Measurements from ENCODE around the gene DPP10.

The DPP10 gene

GRCh38 chr2:115652652-115653051 lies 1210.2 kb downstream of the DPP10 start:
- TF ChIP-seq FOXP2 (optimal IDR thresholded peaks at IDR 0.05; ENCODE audit: borderline replicate concordance, extremely low read depth, extremely low read length, insufficient read depth), result no peak

- TF ChIP-seq TAF1 (IDR thresholded peaks at IDR 0.05; ENCODE audit: borderline replicate concordance, insufficient read depth, low read length), result no peak
- no peak for TF ChIP-seq SIN3A (IDR thresholded peaks at IDR 0.05; ENCODE audit: borderline replicate concordance, insufficient read depth, low read length)
Observed at GRCh38 chr2:115654362-115654761, 1211.9 kb downstream of the DPP10 start.

DNA sequence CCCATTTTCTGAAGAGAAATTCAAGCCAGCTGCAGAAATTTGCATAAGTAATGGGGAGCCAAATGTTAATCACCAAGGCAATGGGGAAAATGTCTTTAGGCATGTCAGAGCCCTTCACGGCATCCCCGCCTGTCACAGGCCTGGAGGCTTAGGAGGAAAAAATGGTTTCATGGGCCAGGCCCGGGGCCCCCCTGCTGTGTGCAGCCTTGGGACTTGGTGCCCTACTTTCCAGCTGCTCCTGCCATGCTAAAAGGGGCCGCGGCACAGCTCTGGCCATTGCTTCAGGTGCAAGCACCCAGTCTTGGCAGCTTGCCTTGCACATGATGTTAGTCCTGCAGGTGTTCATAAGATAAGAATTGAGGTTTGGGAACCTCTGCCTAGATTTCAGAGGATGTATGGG lies 1235.7 kb downstream of the DPP10 start:
- TF ChIP-seq REST (IDR thresholded peaks at IDR 0.05; ENCODE audit: insufficient read depth in 1 of 2, low read depth in 2 of 2, low read length in 2 of 2) (no peak), POLR2AphosphoS5 (IDR thresholded peaks at IDR 0.05; ENCODE audit: low read depth, low read length) (no peak), TAF1 (IDR thresholded peaks at IDR 0.05; ENCODE audit: borderline replicate concordance, insufficient read depth, low read length) (no peak), SIN3A (IDR thresholded peaks at IDR 0.05; ENCODE audit: borderline replicate concordance, insufficient read depth, low read length) (no peak), FOXP2 (optimal IDR thresholded peaks at IDR 0.05; ENCODE audit: borderline replicate concordance, extremely low read depth, extremely low read length, insufficient read depth) (no peak)

DNA sequence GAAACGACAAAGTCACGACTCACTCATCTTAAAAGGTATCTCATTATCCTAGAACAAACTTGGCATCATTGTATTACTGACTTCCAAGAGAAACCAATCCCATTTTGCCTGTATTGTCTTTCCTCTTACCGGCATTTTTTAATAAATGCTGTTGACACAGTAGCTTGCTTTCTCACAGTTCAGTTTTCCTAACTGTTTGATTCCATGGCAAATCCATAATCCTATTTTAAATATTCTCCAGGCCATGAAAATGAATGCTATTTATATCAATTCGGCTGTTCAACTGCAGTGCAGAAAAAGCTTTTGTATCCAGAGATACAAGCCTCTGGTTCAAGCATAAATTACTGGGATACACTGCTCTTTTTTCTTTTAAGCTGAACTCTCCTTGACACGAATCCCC lies 1241.9 kb downstream of the DPP10 start:
- no peak for TF ChIP-seq FOXP2 (optimal IDR thresholded peaks at IDR 0.05; ENCODE audit: borderline replicate concordance, extremely low read depth, extremely low read length, insufficient read depth)
- no peak for TF ChIP-seq TAF1 (IDR thresholded peaks at IDR 0.05; ENCODE audit: borderline replicate concordance, insufficient read depth, low read length)
- no peak for TF ChIP-seq SIN3A (IDR thresholded peaks at IDR 0.05; ENCODE audit: borderline replicate concordance, insufficient read depth, low read length)
- TF ChIP-seq REST (IDR thresholded peaks at IDR 0.05; ENCODE audit: insufficient read depth in 1 of 2, low read depth in 2 of 2, low read length in 2 of 2), result no peak
- no peak for TF ChIP-seq POLR2AphosphoS5 (IDR thresholded peaks at IDR 0.05; ENCODE audit: low read depth, low read length)

DNA sequence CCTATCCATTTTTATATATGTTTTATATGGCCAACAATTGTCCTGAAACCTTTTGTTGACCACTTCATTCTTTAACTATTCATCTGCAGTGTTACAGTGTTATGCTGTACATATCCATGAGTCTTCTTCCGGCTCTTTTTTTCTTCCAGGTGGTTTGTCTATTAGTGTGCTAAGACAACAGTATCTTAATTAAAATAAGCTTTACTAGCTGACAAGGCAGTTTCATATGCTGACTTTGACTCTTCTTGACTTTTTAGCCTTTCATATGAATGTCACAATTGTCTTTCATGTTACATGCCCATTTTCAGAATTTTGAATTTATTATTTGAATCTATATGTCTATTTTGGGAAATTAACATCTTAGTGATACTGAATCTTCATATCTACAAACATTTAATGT lies 1249.0 kb downstream of the DPP10 start:
- TF ChIP-seq POLR2AphosphoS5 (IDR thresholded peaks at IDR 0.05; ENCODE audit: low read depth, low read length), result no peak
- TF ChIP-seq SIN3A (IDR thresholded peaks at IDR 0.05; ENCODE audit: borderline replicate concordance, insufficient read depth, low read length), result no peak
- TF ChIP-seq REST (IDR thresholded peaks at IDR 0.05; ENCODE audit: insufficient read depth in 1 of 2, low read depth in 2 of 2, low read length in 2 of 2), result no peak
- no peak for TF ChIP-seq FOXP2 (optimal IDR thresholded peaks at IDR 0.05; ENCODE audit: borderline replicate concordance, extremely low read depth, extremely low read length, insufficient read depth)
- TF ChIP-seq TAF1 (IDR thresholded peaks at IDR 0.05; ENCODE audit: borderline replicate concordance, insufficient read depth, low read length), result no peak

GRCh38 chr2:115694651-115695050 lies 1252.2 kb downstream of the DPP10 start:
- TF ChIP-seq SIN3A (IDR thresholded peaks at IDR 0.05; ENCODE audit: borderline replicate concordance, insufficient read depth, low read length), result no peak
- no peak for TF ChIP-seq POLR2AphosphoS5 (IDR thresholded peaks at IDR 0.05; ENCODE audit: low read depth, low read length)
- no peak for TF ChIP-seq TAF1 (IDR thresholded peaks at IDR 0.05; ENCODE audit: borderline replicate concordance, insufficient read depth, low read length)
- TF ChIP-seq REST (IDR thresholded peaks at IDR 0.05; ENCODE audit: insufficient read depth in 1 of 2, low read depth in 2 of 2, low read length in 2 of 2), result no peak
- TF ChIP-seq FOXP2 (optimal IDR thresholded peaks at IDR 0.05; ENCODE audit: borderline replicate concordance, extremely low read depth, extremely low read length, insufficient read depth), result no peak
